NCI-H187 treated with DMSO at 0.1 percent for 48 hours (cell line): ENCODE data around the gene NXPE2.
"Not testable (repeated sequence)": the region's sequence is repeated elsewhere in the genome, so short reads cannot be mapped to it uniquely, and the experiment has no call there.

Experiments used
- DNase-seq: peaks from one replicate; lab custom pipeline; 2025; lab: John Stamatoyannopoulos, UW

Gene NXPE2

DNA sequence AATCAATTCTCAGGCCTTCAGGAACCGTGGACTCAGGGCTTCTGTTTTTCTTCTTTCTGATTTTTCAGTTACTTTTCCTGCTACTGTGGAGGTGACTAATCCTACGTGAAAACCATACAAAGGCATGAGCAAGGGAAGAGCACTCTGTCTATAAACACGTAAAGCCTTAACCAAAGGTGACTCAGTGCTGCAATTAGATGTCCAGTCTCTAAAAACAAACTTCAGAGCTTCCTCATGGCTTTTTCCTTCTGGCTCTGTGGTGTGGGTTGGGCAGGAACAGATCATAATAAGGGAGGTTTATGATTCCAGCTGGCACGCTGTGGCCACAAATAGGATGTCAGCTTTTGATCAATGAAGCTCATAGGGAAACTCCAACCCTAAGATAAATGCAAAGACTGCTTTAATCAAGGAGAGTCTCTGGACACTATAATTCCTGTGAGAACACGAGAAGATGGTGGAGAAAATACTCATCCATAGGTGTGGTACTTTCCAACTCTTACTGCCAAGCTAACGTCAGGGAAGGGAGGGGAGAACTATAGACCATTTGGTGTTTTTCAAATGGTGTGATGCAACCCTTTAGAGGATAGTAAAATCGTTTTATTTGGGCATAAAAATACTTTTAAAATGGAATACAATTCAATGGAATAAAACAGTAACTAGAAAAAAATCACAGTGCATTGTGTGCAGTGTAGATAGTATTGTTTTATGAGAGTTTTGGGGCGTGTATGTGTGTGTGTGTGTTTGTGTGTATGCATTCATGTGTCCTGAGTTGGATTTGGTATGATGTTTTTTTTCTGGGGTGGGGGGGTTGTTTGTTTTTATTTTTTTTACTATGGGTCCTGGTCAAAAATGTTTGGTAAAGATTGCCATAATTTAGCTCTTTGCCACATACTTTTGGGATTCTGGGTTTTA, at the start of gene NXPE2:
Gene NXPE2 (plus strand): TSS at position 403 of the 912 bp plus-strand sequence. CDS start 49 bp downstream, at position 452.
- no peak for DNase-seq

- DNase-seq = not testable (repeated sequence)
Measured at GRCh38 chr11:114631445-114631965, 46.8 kb upstream of the NXPE2 start.

GRCh38 chr11:114639440-114639839, 38.9 kb upstream of the NXPE2 start:
- DNase-seq = not testable (repeated sequence)

DNA sequence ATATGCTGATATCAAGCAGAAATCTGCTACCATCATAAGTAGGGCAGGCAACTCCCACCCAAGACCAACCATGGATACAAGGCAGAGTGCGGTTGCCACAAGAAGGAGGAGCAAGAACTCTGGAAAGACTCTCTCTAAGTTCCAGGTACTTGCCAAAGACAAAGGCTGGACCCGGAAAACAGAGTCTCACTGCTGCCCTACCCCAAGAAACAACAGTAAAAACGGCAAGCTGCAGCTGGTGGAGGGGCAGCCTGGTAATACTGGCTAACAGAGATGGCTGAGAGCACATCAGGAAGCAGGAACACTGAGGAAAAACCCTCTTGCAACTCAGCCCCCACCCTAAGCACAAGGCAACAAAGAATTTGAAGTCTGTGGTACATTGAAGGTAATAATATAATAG, 27.7 kb upstream of the NXPE2 start:
- DNase-seq = no peak

DNA sequence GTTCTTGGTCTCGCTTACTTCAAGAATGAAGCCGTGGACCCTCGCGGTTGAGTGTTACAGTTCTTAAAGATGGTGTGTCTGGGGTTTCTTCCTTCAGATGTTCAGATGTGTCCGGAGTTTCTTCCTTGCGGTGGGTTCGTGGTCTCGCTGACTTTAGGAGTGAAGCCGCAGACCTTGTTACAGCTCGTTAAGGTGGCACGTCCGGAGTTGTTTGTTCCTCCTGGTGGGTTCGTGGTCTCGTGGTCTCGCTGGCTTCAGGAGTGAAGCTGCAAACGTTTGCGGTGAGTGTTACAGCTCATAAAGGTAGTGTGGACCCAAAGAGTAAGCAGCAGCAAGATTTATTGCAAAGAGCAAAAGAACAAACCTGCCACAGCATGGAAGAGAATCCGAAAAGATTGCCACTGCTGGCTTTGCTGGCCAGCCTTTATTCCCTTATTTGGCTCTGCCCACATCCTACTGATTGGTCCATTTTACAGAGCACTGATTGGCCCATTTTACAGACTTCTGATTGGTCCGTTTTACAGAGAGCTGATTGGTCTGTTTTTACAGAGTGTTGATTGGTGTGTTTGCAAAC, 27.1 kb upstream of the NXPE2 start:
- no peak for DNase-seq

- DNase-seq = no peak
Measured at GRCh38 chr11:114653148-114653547, 25.2 kb upstream of the NXPE2 start.

DNA sequence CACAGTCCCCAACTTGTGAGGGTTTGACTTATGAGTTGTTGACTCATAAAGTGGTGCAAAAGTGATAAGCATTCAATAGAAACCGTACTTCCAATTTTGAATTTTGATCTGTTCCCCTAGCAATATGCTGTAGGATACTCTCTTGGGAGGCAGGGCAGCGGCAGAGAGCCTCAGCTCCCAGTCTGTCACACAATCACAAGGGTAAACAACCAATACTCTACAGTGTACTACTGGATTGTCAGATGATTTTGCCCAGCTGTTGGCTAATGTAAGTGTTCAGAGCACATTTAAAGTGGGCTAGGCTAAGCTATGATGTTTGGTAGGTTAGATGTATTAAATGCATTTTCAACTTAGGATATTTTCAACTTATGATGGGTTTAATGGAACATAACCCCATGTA, 13.7 kb upstream of the NXPE2 start:
- no peak for DNase-seq

DNA sequence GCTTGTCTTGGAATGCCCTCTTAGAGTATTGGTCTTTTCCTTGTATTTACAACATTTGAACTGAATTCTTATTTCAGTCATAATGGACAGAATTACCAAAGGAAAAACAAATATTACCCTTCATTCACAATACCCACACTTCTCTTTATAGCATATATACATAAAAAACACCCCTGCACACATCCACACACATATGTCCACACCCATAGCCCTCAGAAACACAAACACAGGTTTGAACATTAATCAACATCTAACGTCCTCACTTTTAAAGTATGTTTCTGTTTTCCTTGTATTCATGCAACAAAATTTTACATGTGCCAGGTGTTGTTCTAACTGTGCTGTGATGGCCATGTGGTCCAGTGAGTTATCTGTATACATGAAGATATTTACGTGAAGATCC, 11.6 kb upstream of the NXPE2 start:
- no peak for DNase-seq

DNA sequence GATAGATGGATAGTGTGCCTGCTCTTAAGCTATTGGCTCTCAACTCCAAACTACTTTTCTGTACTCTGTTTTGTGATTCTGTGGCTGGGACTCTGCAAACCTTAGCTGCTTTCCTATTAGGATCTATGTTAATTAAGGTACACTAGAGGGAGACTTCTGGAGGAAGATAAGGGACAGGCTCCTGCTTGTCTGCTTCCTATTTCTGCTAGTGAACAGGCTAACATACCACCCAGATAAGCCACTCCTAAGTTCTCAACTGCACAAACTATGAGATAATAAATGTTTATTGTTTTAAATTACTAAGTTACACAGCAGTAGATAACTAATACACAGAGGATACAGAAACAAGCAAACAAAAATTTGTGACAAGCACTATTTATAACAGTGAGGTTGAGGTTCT, 10.2 kb upstream of the NXPE2 start:
- no peak for DNase-seq

DNA sequence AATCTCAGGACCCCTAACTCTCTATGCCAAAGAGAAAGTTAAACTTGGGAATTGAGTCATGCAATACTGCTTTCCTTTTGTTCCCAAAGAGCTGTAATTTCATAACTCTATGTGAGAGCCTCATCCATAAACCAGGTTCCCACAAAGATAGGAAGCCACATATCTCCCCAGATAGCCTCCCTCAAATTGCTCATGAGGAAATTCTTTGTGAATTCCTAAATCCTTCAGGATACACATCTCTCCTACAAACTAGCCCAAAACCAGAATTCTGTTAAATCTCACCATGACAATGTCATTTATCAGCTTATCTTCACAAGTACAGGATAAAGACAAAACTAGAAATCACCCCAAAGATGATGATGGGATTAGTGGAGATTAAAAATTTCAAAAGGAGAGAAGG, 4.7 kb upstream of the NXPE2 start:
- DNase-seq = no peak

DNA sequence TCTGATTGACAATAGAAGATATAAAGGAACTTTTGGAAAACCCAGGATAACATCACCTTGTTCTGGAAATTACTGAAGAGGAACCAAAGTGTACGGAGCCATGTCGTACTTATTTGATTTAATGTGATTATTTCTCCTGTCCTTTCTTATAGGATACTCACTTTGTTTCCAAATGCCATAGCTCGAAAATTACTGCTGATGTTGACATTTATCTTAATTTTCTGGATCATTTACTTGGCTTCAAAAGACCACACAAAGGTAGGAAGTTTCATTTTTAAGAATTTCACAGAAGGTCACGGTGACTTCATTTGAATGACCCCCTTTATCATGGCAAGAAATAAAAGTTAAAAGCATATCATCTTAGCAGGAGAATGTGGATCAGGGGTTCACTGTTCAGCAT, 1.2 kb downstream of the NXPE2 start:
- no peak for DNase-seq

DNA sequence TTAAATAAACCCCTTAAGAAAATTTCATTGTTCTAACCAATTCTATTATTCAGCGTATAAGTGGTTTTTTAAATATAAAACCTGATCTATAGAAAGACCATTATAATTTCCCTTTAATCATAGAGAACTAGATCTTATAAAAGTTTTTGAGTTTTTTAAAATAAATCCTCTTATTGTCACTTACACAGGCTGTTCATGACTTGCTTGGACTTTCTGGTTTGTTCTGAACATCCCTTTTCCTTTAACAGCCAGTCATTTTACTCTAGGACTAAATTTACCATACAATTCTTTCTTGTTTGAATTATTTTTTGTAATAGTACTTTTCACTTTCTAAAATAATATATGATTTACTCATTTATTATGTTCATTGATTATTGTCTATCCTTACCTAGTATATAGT, 4.7 kb downstream of the NXPE2 start:
- no peak for DNase-seq

GRCh38 chr11:114684636-114685035, 6.3 kb downstream of the NXPE2 start:
- DNase-seq = no peak

- DNase-seq = no peak
Measured at GRCh38 chr11:114685097-114685496, 6.8 kb downstream of the NXPE2 start.

- no peak for DNase-seq
Measured at GRCh38 chr11:114705280-114706024, 27.1 kb downstream of the NXPE2 start.

- DNase-seq = no peak
Measured at GRCh38 chr11:114709960-114710359, 31.6 kb downstream of the NXPE2 start.

DNA sequence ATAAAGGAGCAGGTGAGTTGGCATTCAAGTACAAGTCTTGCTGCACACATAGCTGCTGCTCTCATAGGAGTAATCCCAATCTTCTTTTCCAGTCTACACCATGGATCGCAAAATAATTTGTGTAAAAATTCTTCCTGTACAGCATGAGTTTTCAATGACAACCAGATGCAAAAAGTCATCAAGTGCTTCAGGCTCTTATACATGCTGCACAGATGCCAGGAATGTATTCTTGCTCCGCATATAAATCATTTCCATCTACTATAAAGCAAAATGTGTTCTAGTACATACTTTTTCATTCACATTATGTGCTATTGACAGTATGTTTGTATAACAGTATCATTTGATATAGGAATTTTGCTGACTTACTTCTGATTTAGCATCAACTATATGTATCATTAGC, 35.4 kb downstream of the NXPE2 start:
- DNase-seq = no peak

GRCh38 chr11:114719562-114719961, 41.2 kb downstream of the NXPE2 start:
- DNase-seq = no peak

GRCh38 chr11:114724916-114725524, 46.7 kb downstream of the NXPE2 start:
- DNase-seq = no peak

- no peak for DNase-seq
Measured at GRCh38 chr11:114725623-114726022, 47.3 kb downstream of the NXPE2 start.

DNA sequence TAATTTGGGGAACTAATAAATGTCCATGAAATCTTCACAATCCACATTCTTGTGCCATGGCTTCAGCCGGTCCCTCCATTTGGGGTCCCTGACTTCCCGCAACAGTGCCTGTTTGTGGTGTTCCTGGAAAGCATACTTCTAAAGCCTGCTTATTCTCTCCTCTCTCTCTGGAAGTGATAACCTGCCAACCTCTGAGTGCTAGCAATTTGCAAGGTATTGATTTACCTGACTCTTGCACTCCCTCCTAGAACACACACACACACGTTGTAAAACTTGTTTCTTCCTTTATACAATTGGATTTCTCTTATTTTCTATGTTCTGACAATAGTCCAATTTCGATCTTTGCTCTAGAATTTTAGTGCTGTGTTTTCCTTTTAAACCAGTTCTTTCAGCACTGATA, 58.5 kb downstream of the NXPE2 start:
- no peak for DNase-seq

DNA sequence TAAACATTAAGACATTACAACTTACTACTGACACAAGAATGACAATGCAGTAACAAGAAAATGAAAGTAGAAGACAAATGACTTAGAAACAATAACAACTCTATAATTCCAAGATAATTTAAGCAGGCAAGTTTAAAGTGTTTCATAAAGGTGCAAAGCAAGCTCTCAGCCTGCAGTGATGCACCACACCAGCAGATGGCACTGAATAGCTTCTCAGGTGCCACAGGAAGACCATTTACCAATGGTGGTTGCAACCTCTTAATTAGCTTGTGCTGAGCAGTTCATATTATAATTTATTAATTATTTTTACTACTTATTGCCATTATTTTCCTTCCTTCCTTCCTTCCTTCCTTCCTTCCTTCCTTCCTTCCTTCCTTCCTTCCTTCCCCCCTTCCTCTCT, 60.6 kb downstream of the NXPE2 start:
- no peak for DNase-seq
